ENCODE data around the gene OSTC.
A peak's percentile ranks its signal among the peaks of the same experiment; 100 is the strongest.

The OSTC gene

DNA sequence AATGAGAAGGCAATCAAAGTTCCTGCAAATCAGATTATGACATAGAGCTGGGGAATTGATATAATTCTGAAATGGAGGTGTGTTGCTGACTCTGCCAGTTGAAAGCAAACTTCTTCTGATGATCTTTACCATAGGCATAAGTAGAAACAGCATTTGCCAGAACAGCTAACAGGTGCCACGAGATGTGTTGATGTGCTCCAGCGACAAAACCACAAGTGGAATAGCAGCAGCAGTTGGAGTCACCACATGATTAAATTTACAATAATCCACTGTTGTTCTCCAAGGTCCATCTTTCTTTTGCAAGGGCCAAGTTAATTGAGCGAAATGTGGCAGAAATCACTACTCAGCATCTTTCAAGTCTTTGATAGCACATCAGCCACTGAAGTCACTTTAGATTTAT, 3.7 kb upstream of the OSTC start:
- peaks cover 15% of the 10 kb centered on the region for H3K4me1 ChIP-seq (ENCODE audit: control insufficient read depth, insufficient read depth, low read length, unreplicated experiment)
- no peak overlapping the region for H3K4me3 ChIP-seq (ENCODE audit: low read depth, low read length)
- no peak overlapping the region for H3K27ac ChIP-seq (ENCODE audit: low read depth, low read length)
- 0 out of 2 replicates have a peak, but pooled peaks cover 2% of the 10 kb centered on the region for H3K36me3 ChIP-seq (ENCODE audit: insufficient read depth, low read length)
- H3K79me2 ChIP-seq (ENCODE audit: control insufficient read depth, insufficient read depth, low read length, unreplicated experiment): peaks cover 13% of the 10 kb centered on the region
- no peak overlapping the region for H2AFZ ChIP-seq (ENCODE audit: low read length, unreplicated experiment)
- no peaks in the 10 kb centered on the region for H3K27me3 ChIP-seq (ENCODE audit: insufficient read depth, low read length)

DNA sequence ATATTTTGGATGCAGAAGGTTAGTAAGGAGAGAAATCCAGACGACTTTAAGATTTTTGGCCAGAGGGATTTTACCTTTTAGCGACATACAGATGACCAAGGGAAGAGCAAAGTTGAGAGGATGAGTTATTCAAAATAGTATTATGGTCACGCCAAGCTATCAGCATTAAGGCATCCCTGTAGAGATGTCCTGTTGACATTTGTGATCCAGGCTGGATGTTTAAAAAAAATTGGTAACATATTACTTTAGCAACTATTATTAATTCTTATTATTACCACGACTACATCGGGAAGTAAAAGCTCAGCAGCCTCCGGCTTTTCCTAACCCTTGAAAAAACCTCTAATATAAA, 562 bp upstream of the OSTC start:
- Histone ChIP-seq H3K4me3 (ENCODE audit: low read depth, low read length) (peak overlapping the region; percentile 97), H3K27ac (ENCODE audit: low read depth, low read length) (peak overlapping the region; percentile 77), H3K4me1 (ENCODE audit: control insufficient read depth, insufficient read depth, low read length, unreplicated experiment) (peaks cover 21% of the 10 kb centered on the region), H3K27me3 (ENCODE audit: insufficient read depth, low read length) (no peaks in the 10 kb centered on the region), H2AFZ (ENCODE audit: low read length, unreplicated experiment) (peak overlapping the region; percentile 82), H3K79me2 (ENCODE audit: control insufficient read depth, insufficient read depth, low read length, unreplicated experiment) (peaks cover 45% of the 10 kb centered on the region), H3K36me3 (ENCODE audit: insufficient read depth, low read length) (peaks cover 6% of the 10 kb centered on the region; the same call in 1 of the 2 replicates)

DNA sequence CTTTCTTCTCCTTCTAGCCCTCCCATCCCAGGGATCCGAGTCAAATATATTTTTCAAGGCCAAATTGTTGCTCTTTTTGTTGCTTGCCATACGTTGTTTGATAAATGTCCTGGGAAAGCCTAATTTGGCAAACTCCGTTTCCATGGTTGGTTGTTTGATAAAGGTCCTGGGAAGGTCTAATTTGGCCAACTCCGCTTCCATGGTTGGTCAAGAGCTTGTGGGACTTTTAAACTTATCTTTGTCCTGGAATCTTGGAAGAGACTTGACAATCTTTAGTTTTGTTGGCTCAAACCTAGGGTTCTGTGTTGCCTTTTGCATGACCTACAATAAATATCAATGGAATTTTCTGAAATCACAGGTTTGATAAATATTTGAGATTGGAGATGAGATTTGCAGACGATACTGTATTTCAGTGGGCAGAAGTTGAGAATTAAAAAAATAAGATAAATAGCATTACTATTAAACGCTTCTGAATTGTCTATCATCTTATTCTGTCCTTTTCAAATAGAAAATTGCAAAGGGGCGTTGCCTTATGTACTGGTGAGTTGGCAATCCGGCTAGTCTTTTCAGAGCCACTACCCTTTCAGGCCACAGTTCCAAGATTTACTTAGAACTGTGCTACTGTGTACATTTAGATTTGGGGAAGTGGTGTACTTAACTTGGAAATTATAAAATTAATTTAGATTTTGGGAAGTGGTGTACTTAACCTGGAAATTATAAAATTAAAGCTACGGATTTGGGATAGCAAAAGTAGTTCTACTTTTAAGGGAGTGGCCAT, 804 bp downstream of the OSTC start:
- H3K27me3 ChIP-seq (ENCODE audit: insufficient read depth, low read length): no peaks in the 10 kb centered on the region
- H3K4me1 ChIP-seq (ENCODE audit: control insufficient read depth, insufficient read depth, low read length, unreplicated experiment): peaks cover 21% of the 10 kb centered on the region
- H3K27ac ChIP-seq (ENCODE audit: low read depth, low read length): peak overlapping the region; percentile 77
- H2AFZ ChIP-seq (ENCODE audit: low read length, unreplicated experiment): peak overlapping the region; percentile 95
- H3K79me2 ChIP-seq (ENCODE audit: control insufficient read depth, insufficient read depth, low read length, unreplicated experiment): peaks cover 57% of the 10 kb centered on the region
- peak overlapping the region; percentile 97 for H3K4me3 ChIP-seq (ENCODE audit: low read depth, low read length)
- H3K36me3 ChIP-seq (ENCODE audit: insufficient read depth, low read length): peaks cover 6% of the 10 kb centered on the region

GRCh38 chr4:108662629-108663028, 12.2 kb downstream of the OSTC start:
- no peak overlapping the region for H3K4me3 ChIP-seq (ENCODE audit: low read depth, low read length)
- H3K36me3 ChIP-seq (ENCODE audit: insufficient read depth, low read length): peaks cover 20% of the 10 kb centered on the region
- H3K27ac ChIP-seq (ENCODE audit: low read depth, low read length): no peak overlapping the region

GRCh38 chr4:108674356-108674977, 24.1 kb downstream of the OSTC start:
- no peak overlapping the region for H3K4me3 ChIP-seq (ENCODE audit: low read depth, low read length)
- H3K27me3 ChIP-seq (ENCODE audit: insufficient read depth, low read length): no peaks in the 10 kb centered on the region
- no peaks in the 10 kb centered on the region for H3K79me2 ChIP-seq (ENCODE audit: control insufficient read depth, insufficient read depth, low read length, unreplicated experiment)
- H3K27ac ChIP-seq (ENCODE audit: low read depth, low read length): no peak overlapping the region
- no peaks in the 10 kb centered on the region for H3K4me1 ChIP-seq (ENCODE audit: control insufficient read depth, insufficient read depth, low read length, unreplicated experiment)
- H2AFZ ChIP-seq (ENCODE audit: low read length, unreplicated experiment): no peak overlapping the region
- no peaks in the 10 kb centered on the region for H3K36me3 ChIP-seq (ENCODE audit: insufficient read depth, low read length)

More at GRCh38 chr4:108662629-108663028, 12.2 kb downstream of the OSTC start:
- peaks cover 30% of the 10 kb centered on the region for H3K79me2 ChIP-seq (ENCODE audit: control insufficient read depth, insufficient read depth, low read length, unreplicated experiment)
- no peaks in the 10 kb centered on the region for H3K4me1 ChIP-seq (ENCODE audit: control insufficient read depth, insufficient read depth, low read length, unreplicated experiment)
- H2AFZ ChIP-seq (ENCODE audit: low read length, unreplicated experiment): no peak overlapping the region
- no peaks in the 10 kb centered on the region for H3K27me3 ChIP-seq (ENCODE audit: insufficient read depth, low read length)

DNA sequence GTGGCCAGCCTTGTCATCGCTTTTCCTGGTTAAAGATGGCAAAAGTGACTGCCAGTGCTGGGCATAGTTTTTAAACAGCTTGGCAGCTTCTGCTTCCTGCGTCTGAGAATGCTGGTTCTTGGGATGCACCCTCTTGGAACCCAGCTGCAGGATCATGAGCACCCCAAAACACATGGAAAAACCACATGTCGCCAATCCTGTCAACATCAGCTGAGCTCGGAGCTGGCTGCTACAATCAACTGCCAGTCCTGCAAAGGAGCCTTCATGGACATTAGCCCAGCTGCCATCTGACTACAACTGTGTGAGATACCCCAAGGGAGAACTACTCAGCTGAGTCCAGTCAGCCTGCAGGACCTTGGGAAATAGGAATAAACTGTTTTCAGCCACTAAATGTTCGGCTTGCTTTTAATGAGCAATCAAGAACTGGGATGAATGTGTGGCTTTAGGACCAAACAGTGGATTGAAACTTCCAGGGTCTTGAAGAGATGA, 31.0 kb downstream of the OSTC start:
- Histone ChIP-seq H3K27ac (ENCODE audit: low read depth, low read length) (no peak overlapping the region), H3K4me3 (ENCODE audit: low read depth, low read length) (no peak overlapping the region), H3K27me3 (ENCODE audit: insufficient read depth, low read length) (no peaks in the 10 kb centered on the region), H2AFZ (ENCODE audit: low read length, unreplicated experiment) (no peak overlapping the region), H3K79me2 (ENCODE audit: control insufficient read depth, insufficient read depth, low read length, unreplicated experiment) (no peaks in the 10 kb centered on the region), H3K36me3 (ENCODE audit: insufficient read depth, low read length) (no peaks in the 10 kb centered on the region; the same call in 1 of the 2 replicates), H3K4me1 (ENCODE audit: control insufficient read depth, insufficient read depth, low read length, unreplicated experiment) (no peaks in the 10 kb centered on the region)

- no peaks in the 10 kb centered on the region for H3K4me1 ChIP-seq (ENCODE audit: control insufficient read depth, insufficient read depth, low read length, unreplicated experiment)
- no peak overlapping the region for H3K27ac ChIP-seq (ENCODE audit: low read depth, low read length)
- no peak overlapping the region for H3K4me3 ChIP-seq (ENCODE audit: low read depth, low read length)
- H2AFZ ChIP-seq (ENCODE audit: low read length, unreplicated experiment): no peak overlapping the region
- H3K79me2 ChIP-seq (ENCODE audit: control insufficient read depth, insufficient read depth, low read length, unreplicated experiment): no peaks in the 10 kb centered on the region
- no peaks in the 10 kb centered on the region; the same call in 1 of the 2 replicates for H3K36me3 ChIP-seq (ENCODE audit: insufficient read depth, low read length)
- H3K27me3 ChIP-seq (ENCODE audit: insufficient read depth, low read length): no peaks in the 10 kb centered on the region
Observed at GRCh38 chr4:108683479-108683878, 33.1 kb downstream of the OSTC start.

GRCh38 chr4:108685036-108685686, 34.8 kb downstream of the OSTC start:
- H3K4me3 ChIP-seq (ENCODE audit: low read depth, low read length): no peak overlapping the region
- H3K27me3 ChIP-seq (ENCODE audit: insufficient read depth, low read length): no peaks in the 10 kb centered on the region
- no peaks in the 10 kb centered on the region for H3K36me3 ChIP-seq (ENCODE audit: insufficient read depth, low read length)
- H3K27ac ChIP-seq (ENCODE audit: low read depth, low read length): no peak overlapping the region
- H2AFZ ChIP-seq (ENCODE audit: low read length, unreplicated experiment): peak overlapping the region; percentile 7
- no peaks in the 10 kb centered on the region for H3K4me1 ChIP-seq (ENCODE audit: control insufficient read depth, insufficient read depth, low read length, unreplicated experiment)
- H3K79me2 ChIP-seq (ENCODE audit: control insufficient read depth, insufficient read depth, low read length, unreplicated experiment): no peaks in the 10 kb centered on the region

DNA sequence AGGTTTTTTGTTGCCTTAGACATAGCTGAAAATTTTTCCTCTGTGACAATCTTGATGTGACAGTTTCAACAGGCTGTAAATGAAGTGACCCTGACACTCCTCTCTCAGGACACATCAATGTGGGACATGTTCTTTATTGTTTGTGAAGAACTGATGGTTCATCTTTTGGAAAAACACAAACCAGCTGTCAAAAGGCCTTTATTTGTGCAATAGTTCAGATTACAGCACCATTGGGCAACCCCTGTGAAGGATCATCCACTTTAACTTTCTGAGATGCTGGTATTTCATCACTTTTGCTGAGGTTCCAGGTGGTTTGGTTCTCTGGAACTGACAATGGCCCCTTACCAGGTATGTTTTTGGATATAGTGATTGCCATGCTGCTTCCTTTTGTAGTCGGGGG, 40.3 kb downstream of the OSTC start:
- no peak overlapping the region for H3K4me3 ChIP-seq (ENCODE audit: low read depth, low read length)
- H3K79me2 ChIP-seq (ENCODE audit: control insufficient read depth, insufficient read depth, low read length, unreplicated experiment): no peaks in the 10 kb centered on the region
- H3K27ac ChIP-seq (ENCODE audit: low read depth, low read length): no peak overlapping the region
- no peaks in the 10 kb centered on the region for H3K36me3 ChIP-seq (ENCODE audit: insufficient read depth, low read length)
- no peaks in the 10 kb centered on the region for H3K4me1 ChIP-seq (ENCODE audit: control insufficient read depth, insufficient read depth, low read length, unreplicated experiment)
- no peak overlapping the region for H2AFZ ChIP-seq (ENCODE audit: low read length, unreplicated experiment)
- H3K27me3 ChIP-seq (ENCODE audit: insufficient read depth, low read length): no peaks in the 10 kb centered on the region

DNA sequence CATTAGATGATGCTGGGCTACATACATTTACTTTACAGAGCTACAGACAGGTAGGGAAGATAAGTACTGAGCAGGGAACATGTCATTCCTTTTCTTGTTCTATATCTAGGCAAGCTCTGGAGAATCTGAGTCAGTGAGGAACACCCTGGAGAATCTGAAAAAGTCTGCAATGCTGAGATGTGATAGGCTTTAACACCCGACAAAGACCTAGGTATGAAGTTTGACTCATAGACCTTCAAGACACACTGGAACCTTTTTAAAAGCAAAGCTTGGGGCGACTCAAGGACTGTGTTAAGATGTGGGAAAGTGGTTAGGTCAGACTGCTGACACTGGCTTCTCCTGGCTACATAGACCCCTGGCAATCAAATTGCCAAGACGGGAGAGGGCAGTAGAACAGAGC, 42.8 kb downstream of the OSTC start:
- Histone ChIP-seq H3K79me2 (ENCODE audit: control insufficient read depth, insufficient read depth, low read length, unreplicated experiment) (no peaks in the 10 kb centered on the region), H3K36me3 (ENCODE audit: insufficient read depth, low read length) (no peaks in the 10 kb centered on the region), H3K4me1 (ENCODE audit: control insufficient read depth, insufficient read depth, low read length, unreplicated experiment) (no peaks in the 10 kb centered on the region), H3K27me3 (ENCODE audit: insufficient read depth, low read length) (peaks cover under 1% of the 10 kb centered on the region; the same call in 1 of the 2 replicates), H2AFZ (ENCODE audit: low read length, unreplicated experiment) (no peak overlapping the region), H3K27ac (ENCODE audit: low read depth, low read length) (no peak overlapping the region), H3K4me3 (ENCODE audit: low read depth, low read length) (no peak overlapping the region)

Data from ACC112 (cell line).